ENCODE results near the gene CCDC126.

DNA sequence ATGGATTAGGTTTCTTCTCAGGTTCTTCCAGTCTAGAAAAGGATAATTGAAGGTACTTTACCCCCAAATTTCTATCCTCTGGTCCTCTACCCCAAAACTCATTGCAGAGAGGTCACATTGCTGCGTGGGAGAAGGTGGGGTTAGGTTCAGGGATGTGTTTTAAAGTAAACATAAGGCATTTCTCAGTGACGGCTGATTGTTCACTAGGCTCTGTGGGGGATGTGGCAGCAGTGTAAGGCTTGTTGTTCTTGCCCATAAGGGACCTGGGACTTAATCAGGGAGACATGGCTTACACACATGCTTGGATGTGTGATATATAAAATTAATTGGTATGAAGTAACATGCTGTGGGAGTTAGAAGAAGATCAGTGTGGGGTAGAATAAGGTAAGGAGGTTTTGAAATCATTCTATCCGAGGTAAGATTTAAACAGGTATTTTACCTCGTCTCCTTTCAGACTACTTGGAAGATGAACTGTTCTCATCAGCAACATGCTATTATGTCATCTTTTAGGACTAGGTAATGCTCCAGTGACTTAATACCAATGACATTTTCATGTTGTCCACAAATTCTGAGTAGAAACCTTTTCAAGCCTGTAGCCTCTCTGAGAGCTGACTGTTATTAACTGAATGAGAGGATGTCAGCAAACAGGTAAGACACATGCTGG is 6.6 kb downstream of the CCDC126 start:
- TF ChIP-seq POLR2A (IDR thresholded peaks at IDR 0.05) = no peak
- TF ChIP-seq, protein P1, sequence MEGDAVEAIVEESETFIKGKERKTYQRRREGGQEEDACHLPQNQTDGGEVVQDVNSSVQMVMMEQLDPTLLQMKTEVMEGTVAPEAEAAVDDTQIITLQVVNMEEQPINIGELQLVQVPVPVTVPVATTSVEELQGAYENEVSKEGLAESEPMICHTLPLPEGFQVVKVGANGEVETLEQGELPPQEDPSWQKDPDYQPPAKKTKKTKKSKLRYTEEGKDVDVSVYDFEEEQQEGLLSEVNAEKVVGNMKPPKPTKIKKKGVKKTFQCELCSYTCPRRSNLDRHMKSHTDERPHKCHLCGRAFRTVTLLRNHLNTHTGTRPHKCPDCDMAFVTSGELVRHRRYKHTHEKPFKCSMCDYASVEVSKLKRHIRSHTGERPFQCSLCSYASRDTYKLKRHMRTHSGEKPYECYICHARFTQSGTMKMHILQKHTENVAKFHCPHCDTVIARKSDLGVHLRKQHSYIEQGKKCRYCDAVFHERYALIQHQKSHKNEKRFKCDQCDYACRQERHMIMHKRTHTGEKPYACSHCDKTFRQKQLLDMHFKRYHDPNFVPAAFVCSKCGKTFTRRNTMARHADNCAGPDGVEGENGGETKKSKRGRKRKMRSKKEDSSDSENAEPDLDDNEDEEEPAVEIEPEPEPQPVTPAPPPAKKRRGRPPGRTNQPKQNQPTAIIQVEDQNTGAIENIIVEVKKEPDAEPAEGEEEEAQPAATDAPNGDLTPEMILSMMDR (IDR thresholded peaks at IDR 0.05) = no peak
